BJ (cell line): Measurements from ENCODE around the gene LPCAT3. TPM values are rescaled to one million over a fixed set of nuclear protein-coding genes. Genes with fewer than 3 reads are reported as not detected.

Experiments
- CTCF ChIA-PET: fragments of 350-600 bp; formaldehyde crosslinking; extraction: SDS; loops from one replicate; lab custom pipeline; 2021; ENCODE audit warnings: antibody characterized with exemption, inconsistent platforms; lab: Yijun Ruan, JAX
- POLR2A ChIA-PET: fragments of 300-600 bp; sonication (Branson Sonifier 250); formaldehyde crosslinking; extraction: SDS; loops from one replicate; lab custom pipeline; 2021; ENCODE audit warnings: antibody characterized with exemption; lab: Charles Lee
- DNase-seq: peaks from one replicate; pipeline ENCODE4 v3.0.0-alpha.2; 2011; ENCODE audit warnings: low read depth
- H3K27me3 ChIP-seq: 2 replicates; pipeline ENCODE4 v1.6.0; 2011; ENCODE audit warnings: low read length; ENCODE audit not compliant: control insufficient read depth, insufficient read depth
- H3K36me3 ChIP-seq: 2 replicates; pipeline ENCODE4 v1.5.1; 2011; ENCODE audit warnings: low read length; ENCODE audit not compliant: control insufficient read depth, insufficient read depth
- H3K4me3 ChIP-seq: 2 replicates; pipeline ENCODE4 v1.5.1; 2011; ENCODE audit warnings: low read depth, mild to moderate bottlenecking, control low read depth, low read length
- CTCF ChIP-seq: IDR thresholded peaks from 2 replicates; pipeline ENCODE4 v1.5.1; 2011; ENCODE audit warnings: low read depth, mild to moderate bottlenecking, control low read depth, inconsistent platforms, low read length, moderate library complexity; ENCODE audit not compliant: insufficient read depth
- polyA plus RNA-seq: library from polyadenylated mRNA; depleted of rRNA; stranded (reverse); fragments of >200 nt; gene quantifications from 2 replicates; pipeline ENCODE4 v1.2.3, GENCODE V29; 2011

The LPCAT3 gene
- polyA plus RNA-seq, 1 experiment, result 31.2 TPM

- Histone ChIP-seq H3K4me3 (no peak overlapping the region), H3K36me3 (no peaks in the 10 kb centered on the region), H3K27me3 (no peaks in the 10 kb centered on the region)
- no peak for TF ChIP-seq CTCF
- DNase-seq, result no peak
- ChIA-PET CTCF (interaction anchor here (0.9 to 2.6 kb wide), 5 partner anchors 8 to 156 kb away, joined by 3 to 9 read pairs (median 3); partner anchors contain the start of gene SPSB2), POLR2A (no interaction called here)
Measured at GRCh38 chr12:6957151-6957701, 61.0 kb downstream of the LPCAT3 start.

DNA sequence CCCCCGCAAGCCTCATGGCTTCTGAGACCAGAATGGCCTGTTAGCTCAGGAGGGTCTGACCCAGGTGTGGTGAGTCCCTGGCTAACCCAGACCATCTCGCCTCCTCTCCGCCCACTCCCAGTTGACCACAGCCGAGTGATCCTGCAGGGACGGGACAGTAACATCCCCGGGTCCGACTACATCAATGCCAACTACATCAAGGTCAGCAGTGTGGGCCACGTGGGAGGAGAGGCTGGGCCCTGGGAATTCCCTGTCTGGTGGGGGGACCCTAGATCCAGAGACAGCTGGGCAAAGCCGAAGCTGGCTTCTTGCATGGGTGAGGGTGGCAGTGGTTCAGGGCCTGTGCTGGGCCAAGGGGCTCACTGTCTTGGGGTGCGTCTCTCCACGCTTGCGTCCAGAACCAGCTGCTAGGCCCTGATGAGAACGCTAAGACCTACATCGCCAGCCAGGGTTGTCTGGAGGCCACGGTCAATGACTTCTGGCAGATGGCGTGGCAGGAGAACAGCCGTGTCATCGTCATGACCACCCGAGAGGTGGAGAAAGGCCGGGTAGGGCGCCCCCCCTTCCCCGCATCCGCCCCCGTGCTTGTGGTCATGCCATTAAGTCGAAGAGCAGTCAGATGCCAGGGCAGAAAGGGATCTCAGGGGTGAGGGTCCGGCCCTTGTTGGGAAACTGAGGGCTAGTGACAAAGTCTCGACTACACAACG is 62.1 kb downstream of the LPCAT3 start:
- no peak for TF ChIP-seq CTCF
- Histone ChIP-seq H3K4me3 (no peak overlapping the region), H3K27me3 (no peaks in the 10 kb centered on the region), H3K36me3 (no peaks in the 10 kb centered on the region)
- no peak for DNase-seq
- CTCF ChIA-PET, result interaction anchor here (0.7 to 1.2 kb wide), 4 partner anchors 9 to 157 kb away, joined by 3 to 5 read pairs (median 4); no protein-coding TSS in a partner anchor
- POLR2A ChIA-PET, result no interaction called here

GRCh38 chr12:6955108-6956020 is 62.9 kb downstream of the LPCAT3 start:
- CTCF ChIA-PET, result interaction anchor here (0.6 to 2.0 kb wide), 3 partner anchors 9 to 88 kb away, joined by 4 to 8 read pairs (median 5); no protein-coding TSS in a partner anchor

DNA sequence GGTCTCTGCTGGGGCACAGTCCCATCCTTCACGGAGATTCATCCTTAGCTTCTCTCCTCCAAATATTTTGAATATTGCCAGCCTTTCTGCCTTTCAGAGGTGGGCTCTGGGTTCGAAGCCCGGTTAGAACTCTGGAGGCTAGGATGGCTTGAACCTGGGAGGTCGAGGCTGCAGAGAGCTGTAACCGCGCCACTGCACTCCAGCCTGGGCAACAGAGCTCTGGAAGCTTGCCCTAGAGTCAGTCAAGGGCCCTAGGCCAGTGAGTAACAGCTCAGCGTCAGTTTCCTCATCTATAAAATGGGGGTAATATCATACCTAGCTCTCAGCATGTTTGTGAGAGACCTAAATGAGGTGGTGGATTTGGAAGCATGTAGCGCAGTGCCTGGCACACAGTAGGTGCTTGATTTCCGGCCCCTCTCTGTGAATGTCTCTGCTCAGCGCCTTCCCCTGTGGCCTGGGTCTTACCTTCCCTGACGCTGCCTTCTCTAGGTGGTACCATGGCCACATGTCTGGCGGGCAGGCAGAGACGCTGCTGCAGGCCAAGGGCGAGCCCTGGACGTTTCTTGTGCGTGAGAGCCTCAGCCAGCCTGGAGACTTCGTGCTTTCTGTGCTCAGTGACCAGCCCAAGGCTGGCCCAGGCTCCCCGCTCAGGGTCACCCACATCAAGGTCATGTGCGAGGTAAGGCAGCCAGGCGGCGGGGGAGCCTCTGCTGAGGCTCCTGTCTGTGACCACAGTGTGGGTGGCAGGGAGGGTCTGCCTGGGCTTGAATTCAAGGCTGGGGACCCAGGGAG is 63.8 kb downstream of the LPCAT3 start:
- POLR2A ChIA-PET, result no interaction called here
- no peak for DNase-seq
- TF ChIP-seq CTCF, result no peak
- Histone ChIP-seq H3K36me3 (no peaks in the 10 kb centered on the region), H3K4me3 (no peak overlapping the region), H3K27me3 (no peaks in the 10 kb centered on the region)
- CTCF ChIA-PET, result interaction anchor here (0.6 to 2.0 kb wide), 4 partner anchors 8 to 89 kb away, joined by 3 to 8 read pairs (median 4); no protein-coding TSS in a partner anchor

More at GRCh38 chr12:6955108-6956020, 62.9 kb downstream of the LPCAT3 start:
- no peak overlapping the region for H3K4me3 ChIP-seq
- no peaks in the 10 kb centered on the region for H3K27me3 ChIP-seq
- POLR2A ChIA-PET, result no interaction called here
- TF ChIP-seq CTCF, result no peak
- no peaks in the 10 kb centered on the region for H3K36me3 ChIP-seq
- DNase-seq, result no peak
